ENCODE data around the gene PPDPF.

DNA sequence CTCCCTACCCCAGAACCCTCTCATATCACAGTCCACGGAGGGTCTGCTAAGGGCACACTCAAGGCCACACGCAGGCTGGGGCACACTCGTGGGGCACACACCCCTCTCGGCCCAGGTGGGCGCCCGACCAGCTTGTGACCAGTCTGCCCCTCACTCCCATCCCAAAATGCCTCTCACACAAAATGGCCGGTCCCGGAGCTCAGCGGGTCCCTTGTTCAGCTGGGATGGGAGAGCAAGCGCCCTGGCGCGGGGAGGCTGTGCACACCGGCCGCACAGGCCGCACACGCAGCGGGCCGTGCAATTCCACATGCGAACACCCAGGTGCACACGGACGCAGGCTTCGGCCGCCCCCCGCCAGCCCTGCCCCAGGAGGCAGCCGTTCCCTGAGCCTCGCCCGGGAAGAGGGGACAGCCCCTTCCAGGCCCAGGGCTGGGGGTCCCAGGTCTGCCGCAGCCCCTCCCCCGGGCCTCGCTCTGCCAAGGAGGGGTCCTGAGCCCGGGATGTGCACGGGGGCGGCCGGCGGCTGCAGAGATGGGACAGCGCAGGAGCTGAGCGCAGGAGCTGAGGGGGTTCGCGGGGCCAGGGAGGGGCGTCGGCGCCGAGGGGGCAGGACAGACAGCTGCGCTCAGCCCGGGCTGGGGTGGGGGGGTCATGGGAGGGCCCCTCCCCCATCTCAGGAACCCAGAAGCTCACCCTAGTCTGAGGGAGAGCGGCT is 49.4 kb upstream of the PPDPF start:
- TF ChIP-seq, protein P1, sequence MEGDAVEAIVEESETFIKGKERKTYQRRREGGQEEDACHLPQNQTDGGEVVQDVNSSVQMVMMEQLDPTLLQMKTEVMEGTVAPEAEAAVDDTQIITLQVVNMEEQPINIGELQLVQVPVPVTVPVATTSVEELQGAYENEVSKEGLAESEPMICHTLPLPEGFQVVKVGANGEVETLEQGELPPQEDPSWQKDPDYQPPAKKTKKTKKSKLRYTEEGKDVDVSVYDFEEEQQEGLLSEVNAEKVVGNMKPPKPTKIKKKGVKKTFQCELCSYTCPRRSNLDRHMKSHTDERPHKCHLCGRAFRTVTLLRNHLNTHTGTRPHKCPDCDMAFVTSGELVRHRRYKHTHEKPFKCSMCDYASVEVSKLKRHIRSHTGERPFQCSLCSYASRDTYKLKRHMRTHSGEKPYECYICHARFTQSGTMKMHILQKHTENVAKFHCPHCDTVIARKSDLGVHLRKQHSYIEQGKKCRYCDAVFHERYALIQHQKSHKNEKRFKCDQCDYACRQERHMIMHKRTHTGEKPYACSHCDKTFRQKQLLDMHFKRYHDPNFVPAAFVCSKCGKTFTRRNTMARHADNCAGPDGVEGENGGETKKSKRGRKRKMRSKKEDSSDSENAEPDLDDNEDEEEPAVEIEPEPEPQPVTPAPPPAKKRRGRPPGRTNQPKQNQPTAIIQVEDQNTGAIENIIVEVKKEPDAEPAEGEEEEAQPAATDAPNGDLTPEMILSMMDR (IDR thresholded peaks at IDR 0.05; ENCODE audit: insufficient read depth, low read length): no peak
- no peak for TF ChIP-seq POLR2AphosphoS5 (IDR thresholded peaks at IDR 0.05; ENCODE audit: low read depth)
- TF ChIP-seq GABPA (IDR thresholded peaks at IDR 0.05; ENCODE audit: low read depth): no peak

Measured in HL-60 (cell line).